ENCODE results near the gene UBQLN4. TPM values are rescaled to one million over a fixed set of nuclear protein-coding genes. Genes with fewer than 3 reads are reported as not detected.

The UBQLN4 gene
- total and polyA plus RNA-seq, 2 of the 4 experiments (the other 2 are of a cell fraction), result 8.8 to 21.6 TPM

- Histone ChIP-seq H3K9ac (ENCODE audit: low read depth, low read length) (no peak overlapping the region), H3K9me3 (ENCODE audit: control insufficient read depth, insufficient read depth, low read length) (no peaks in the 10 kb centered on the region), H2AK5ac (ENCODE audit: low read depth, low read length) (no peak overlapping the region), H2BK20ac (ENCODE audit: low read depth, low read length) (no peak overlapping the region), H4K91ac (ENCODE audit: insufficient read depth, low read depth, low read length) (no peak overlapping the region), H2BK15ac (ENCODE audit: low read depth, low read length) (no peak overlapping the region), H4K5ac (ENCODE audit: low read depth, low read length) (no peak overlapping the region), H3K14ac (replicated peaks; ENCODE audit: low read depth, low read length) (no peak overlapping the region), H2BK5ac (ENCODE audit: low read depth, low read length, poor library complexity, severe bottlenecking) (no peak overlapping the region), H4K8ac (ENCODE audit: low read depth in 2 of 2, low read length in 2 of 2) (no peak overlapping the region), H3K4me1 (ENCODE audit: control insufficient read depth, insufficient read depth, low read length) (peaks cover 7% of the 10 kb centered on the region), H2BK120ac (ENCODE audit: low read depth, low read length) (no peak overlapping the region), H3K79me1 (ENCODE audit: low read depth in 1 of 2, low read length in 2 of 2) (peaks cover 4 to 46% of the 10 kb centered on the region in 2 experiments), H3K27me3 (ENCODE audit: control insufficient read depth, insufficient read depth, low read length) (no peaks in the 10 kb centered on the region), H3K4ac (ENCODE audit: low read depth, low read length) (no peak overlapping the region), H2AK9ac (replicated peaks; ENCODE audit: low read depth, low read length, poor library complexity) (peak overlapping the region; percentile 47), H4K20me1 (ENCODE audit: insufficient read depth, low read length) (peaks cover 13% of the 10 kb centered on the region; the same call in 1 of the 2 replicates), H3K56ac (ENCODE audit: extremely low read depth, insufficient read depth, low read length) (no peak overlapping the region), H3K18ac (ENCODE audit: low read depth, low read length) (no peak overlapping the region), H3K23ac (ENCODE audit: low read depth, low read length) (no peak overlapping the region), H3K36me3 (ENCODE audit: control insufficient read depth, insufficient read depth, low read length) (peaks cover 4% of the 10 kb centered on the region; the same call in 1 of the 2 replicates), H2AFZ (replicated peaks; ENCODE audit: low read length, poor library complexity) (peak overlapping the region; percentile 12), H3K4me3 (ENCODE audit: insufficient read depth, low read depth, low read length) (no peak overlapping the region), H3K27ac (ENCODE audit: insufficient read depth, low read length) (no peak overlapping the region), H3K9me1 (ENCODE audit: insufficient read depth, low read length) (no peaks in the 10 kb centered on the region), H3K4me2 (ENCODE audit: low read depth, low read length) (no peak overlapping the region)
- ChIA-PET CTCF (interaction anchor here (0.8 to 1.6 kb wide), 5 partner anchors 9 to 133 kb away, joined by 3 to 6 read pairs (median 3); no protein-coding TSS in a partner anchor), POLR2A (ENCODE audit: unreplicated experiment) (no interaction called here)
- ATAC-seq (ENCODE audit: low read depth) (peak; percentile 9; the same call in 1 of the 2 replicates), DNase-seq (no peak)
- BruUV-seq (replicated peaks), result no TSS peak
- WGBS, 2 experiments (ENCODE audit: extremely low coverage in 2 of 2, insufficient read length in 1 of 2), result 50% methylated on average over 4 of the region's 5 CpGs; no CpG with 5 or more reads in 1 of the 2 experiments
- in situ Hi-C loops (cut with MboI; ENCODE audit: low sequenced_read_pairs) (loop anchor here (5.0 kb wide), 1 partner anchor 132 kb away; no protein-coding TSS in a partner anchor), intact Hi-C loops (cut with micrococcal nuclease) (loop anchor here (1.0 to 10.0 kb wide), 3 partner anchors 40 to 225 kb away; no protein-coding TSS in a partner anchor), dilution Hi-C loops (cut with HindIII; ENCODE audit: low sequenced_read_pairs, unreplicated experiment) (no loop called here)
- no peak for TF ChIP-seq POLR2A (IDR thresholded peaks at IDR 0.05; ENCODE audit: low read depth, low read length)
- no peak for TF ChIP-seq SMC3 (IDR thresholded peaks at IDR 0.05; ENCODE audit: low read depth, low read length)
- TF ChIP-seq MXI1 (IDR thresholded peaks at IDR 0.05; ENCODE audit: borderline replicate concordance, low read depth, low read length), result no peak
- no peak for TF ChIP-seq BHLHE40 (IDR thresholded peaks at IDR 0.05; ENCODE audit: low read depth, low read length)
- no peak for TF ChIP-seq MAZ (IDR thresholded peaks at IDR 0.05; ENCODE audit: borderline replicate concordance, low read depth, low read length)
- no peak for TF ChIP-seq RAD21 (IDR thresholded peaks at IDR 0.05; ENCODE audit: low read length)
- TF ChIP-seq, protein P1, sequence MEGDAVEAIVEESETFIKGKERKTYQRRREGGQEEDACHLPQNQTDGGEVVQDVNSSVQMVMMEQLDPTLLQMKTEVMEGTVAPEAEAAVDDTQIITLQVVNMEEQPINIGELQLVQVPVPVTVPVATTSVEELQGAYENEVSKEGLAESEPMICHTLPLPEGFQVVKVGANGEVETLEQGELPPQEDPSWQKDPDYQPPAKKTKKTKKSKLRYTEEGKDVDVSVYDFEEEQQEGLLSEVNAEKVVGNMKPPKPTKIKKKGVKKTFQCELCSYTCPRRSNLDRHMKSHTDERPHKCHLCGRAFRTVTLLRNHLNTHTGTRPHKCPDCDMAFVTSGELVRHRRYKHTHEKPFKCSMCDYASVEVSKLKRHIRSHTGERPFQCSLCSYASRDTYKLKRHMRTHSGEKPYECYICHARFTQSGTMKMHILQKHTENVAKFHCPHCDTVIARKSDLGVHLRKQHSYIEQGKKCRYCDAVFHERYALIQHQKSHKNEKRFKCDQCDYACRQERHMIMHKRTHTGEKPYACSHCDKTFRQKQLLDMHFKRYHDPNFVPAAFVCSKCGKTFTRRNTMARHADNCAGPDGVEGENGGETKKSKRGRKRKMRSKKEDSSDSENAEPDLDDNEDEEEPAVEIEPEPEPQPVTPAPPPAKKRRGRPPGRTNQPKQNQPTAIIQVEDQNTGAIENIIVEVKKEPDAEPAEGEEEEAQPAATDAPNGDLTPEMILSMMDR (conservative IDR thresholded peaks at IDR 0.05; ENCODE audit: low read depth, low read length), result no peak
- TF ChIP-seq MAFK (IDR thresholded peaks at IDR 0.05; ENCODE audit: low read depth, low read length), result no peak
- TF ChIP-seq NFE2L2 (IDR thresholded peaks at IDR 0.05; ENCODE audit: low read depth, low read length), result no peak
- TF ChIP-seq CEBPB (IDR thresholded peaks at IDR 0.05; ENCODE audit: low read depth, low read length), result no peak
- TF ChIP-seq ELK1 (IDR thresholded peaks at IDR 0.05; ENCODE audit: borderline replicate concordance, low read depth, low read length), result no peak
- TF ChIP-seq RFX5 (IDR thresholded peaks at IDR 0.05; ENCODE audit: low read depth, low read length), result no peak
- no peak for TF ChIP-seq CHD1 (IDR thresholded peaks at IDR 0.05; ENCODE audit: low read depth, low read length)
- TF ChIP-seq RCOR1 (IDR thresholded peaks at IDR 0.05; ENCODE audit: insufficient replicate concordance, low read length), result no peak
- no peak for TF ChIP-seq FOS (IDR thresholded peaks at IDR 0.05; ENCODE audit: low read depth, low read length)
Observed at GRCh38 chr1:156090138-156090839, 36.7 kb upstream of the UBQLN4 start.
